Gastroesophageal sphincter (tissue), 4 donors: ENCODE results near the gene NNMT. TPM values are rescaled to one million over a fixed set of nuclear protein-coding genes. Genes with fewer than 3 reads are reported as not detected.

Source experiments
- ATAC-seq: fragments of 150-250 bp; one replicate; pipeline ENCODE4 v1.9.1; 2016; ENCODE audit warnings: mild to moderate bottlenecking, moderate library complexity
- H3K27ac ChIP-seq, 4 donors: fragments of 200-600 bp; sonication (generic) in 3 of 4; 1 replicate in 3 of 4; 2 replicates in 1 of 4; pipeline ENCODE4 v1.5.1; 2016 to 2019
- H3K27me3 ChIP-seq: fragments of 200-600 bp; sonication (generic); one replicate; pipeline ENCODE4 v1.5.1; 2019
- H3K36me3 ChIP-seq, 2 donors: fragments of 200-600 bp; sonication (generic); one replicate each; pipeline ENCODE4 v1.5.1; 2019; ENCODE audit warnings: control low read depth in 1 of 2
- H3K4me1 ChIP-seq, 3 donors: fragments of 200-600 bp; sonication (generic); 1 replicate in 2 of 3; 2 replicates in 1 of 3; pipeline ENCODE4 v1.5.1; 2016 to 2019; ENCODE audit warnings: control low read depth in 2 of 3
- H3K4me3 ChIP-seq, 2 donors: fragments of 200-600 bp; sonication (generic); one replicate each; pipeline ENCODE4 v1.5.1; 2019; ENCODE audit warnings: mild to moderate bottlenecking in 1 of 2, moderate library complexity in 1 of 2
- H3K9me3 ChIP-seq, 3 donors: fragments of 200-600 bp; sonication (generic); one replicate each; pipeline ENCODE4 v1.5.1; 2017 to 2019; ENCODE audit warnings: control low read depth in 2 of 3
- EP300 ChIP-seq: sonication (generic); formaldehyde crosslinking; IDR thresholded peaks from one replicate; pipeline ENCODE4 v1.6.1; 2017; ENCODE audit warnings: antibody characterized with exemption, mild to moderate bottlenecking
- POLR2A ChIP-seq, 2 donors: fragments of 450-650 bp; IDR thresholded peaks; one replicate each; pipeline ENCODE4 v1.6.1; 2017; ENCODE audit warnings: antibody characterized with exemption in 2 of 2, mild to moderate bottlenecking in 2 of 2, moderate library complexity in 1 of 2
- POLR2AphosphoS5 ChIP-seq: sonication (generic); formaldehyde crosslinking; IDR thresholded peaks from one replicate; pipeline ENCODE4 v1.6.1; 2017; ENCODE audit warnings: antibody characterized with exemption
- WGBS, 2 donors: methylation state at CpG; one replicate each; pipeline ENCODE4 v1.1.5; 2018; ENCODE audit warnings: low coverage in 1 of 2; 5-methylcytosine and 5-hydroxymethylcytosine counted together
- total RNA-seq, 4 donors: library from RNA; depleted of rRNA; stranded (reverse); fragments of >200 nt; gene quantifications; one replicate each; pipeline ENCODE4 v1.1.0, GENCODE V29; 2016
- TF ChIP-seq, protein P1 (sequence below), 4 experiments: fragments of 200-600 bp in 2 of 4; fragments of 450-650 bp in 2 of 4; sonication (generic) in 1 of 4; IDR thresholded peaks; one replicate each; pipeline ENCODE4 v1.5.1; 2017 to 2019; ENCODE audit warnings: antibody characterized with exemption in 4 of 4, mild to moderate bottlenecking in 2 of 4, moderate library complexity in 2 of 4

NNMT gene
- total RNA-seq, 4 donors from 2014 or later, result 39.4 to 409 (median 243) TPM

DNA sequence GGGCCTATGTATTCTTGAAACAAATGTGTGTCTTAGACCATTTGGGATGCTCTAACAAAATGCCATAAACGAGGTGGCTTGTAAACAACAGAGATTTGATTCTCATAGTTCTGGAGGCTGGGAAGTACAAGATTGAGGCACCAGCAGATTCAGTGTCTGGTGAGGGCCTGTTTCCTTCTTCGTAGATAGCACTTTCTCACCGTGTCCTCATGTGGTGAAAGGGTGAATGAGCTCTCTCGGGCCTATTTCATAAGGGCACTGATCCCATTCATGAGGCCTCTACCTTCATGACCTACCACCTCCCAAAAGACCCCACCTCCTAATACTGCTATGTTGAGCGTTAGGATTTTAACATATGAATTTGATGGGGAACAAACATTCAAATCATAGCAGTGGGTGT is 6.4 kb upstream of the NNMT start:
- 85 to 90% methylated on average over 2 to 5 of the region's 5 CpGs for WGBS, 2 donors
- ATAC-seq, result no peak
- H3K27ac ChIP-seq, result no peak overlapping the region
- TF ChIP-seq, protein P1, sequence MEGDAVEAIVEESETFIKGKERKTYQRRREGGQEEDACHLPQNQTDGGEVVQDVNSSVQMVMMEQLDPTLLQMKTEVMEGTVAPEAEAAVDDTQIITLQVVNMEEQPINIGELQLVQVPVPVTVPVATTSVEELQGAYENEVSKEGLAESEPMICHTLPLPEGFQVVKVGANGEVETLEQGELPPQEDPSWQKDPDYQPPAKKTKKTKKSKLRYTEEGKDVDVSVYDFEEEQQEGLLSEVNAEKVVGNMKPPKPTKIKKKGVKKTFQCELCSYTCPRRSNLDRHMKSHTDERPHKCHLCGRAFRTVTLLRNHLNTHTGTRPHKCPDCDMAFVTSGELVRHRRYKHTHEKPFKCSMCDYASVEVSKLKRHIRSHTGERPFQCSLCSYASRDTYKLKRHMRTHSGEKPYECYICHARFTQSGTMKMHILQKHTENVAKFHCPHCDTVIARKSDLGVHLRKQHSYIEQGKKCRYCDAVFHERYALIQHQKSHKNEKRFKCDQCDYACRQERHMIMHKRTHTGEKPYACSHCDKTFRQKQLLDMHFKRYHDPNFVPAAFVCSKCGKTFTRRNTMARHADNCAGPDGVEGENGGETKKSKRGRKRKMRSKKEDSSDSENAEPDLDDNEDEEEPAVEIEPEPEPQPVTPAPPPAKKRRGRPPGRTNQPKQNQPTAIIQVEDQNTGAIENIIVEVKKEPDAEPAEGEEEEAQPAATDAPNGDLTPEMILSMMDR (IDR thresholded peaks at IDR 0.05), result no peak
- TF ChIP-seq EP300 (no peak), POLR2A (IDR thresholded peaks at IDR 0.05) (no peak), POLR2AphosphoS5 (no peak)
- H3K4me1 ChIP-seq, result peaks cover 0 to 42% (median 0%) of the 10 kb centered on the region in 3 donors
- H3K4me3 ChIP-seq, result no peak overlapping the region
- H3K9me3 ChIP-seq, result no peaks in the 10 kb centered on the region
- H3K36me3 ChIP-seq, result no peaks in the 10 kb centered on the region
- H3K27me3 ChIP-seq, result peaks cover 14% of the 10 kb centered on the region

- ATAC-seq, result no peak
- TF ChIP-seq, protein P1 (IDR thresholded peaks at IDR 0.05), result no peak
- TF ChIP-seq EP300 (no peak), POLR2AphosphoS5 (no peak), POLR2A (IDR thresholded peaks at IDR 0.05) (no peak)
Measured at GRCh38 chr11:114290503-114291235, 5.5 kb upstream of the NNMT start.

DNA sequence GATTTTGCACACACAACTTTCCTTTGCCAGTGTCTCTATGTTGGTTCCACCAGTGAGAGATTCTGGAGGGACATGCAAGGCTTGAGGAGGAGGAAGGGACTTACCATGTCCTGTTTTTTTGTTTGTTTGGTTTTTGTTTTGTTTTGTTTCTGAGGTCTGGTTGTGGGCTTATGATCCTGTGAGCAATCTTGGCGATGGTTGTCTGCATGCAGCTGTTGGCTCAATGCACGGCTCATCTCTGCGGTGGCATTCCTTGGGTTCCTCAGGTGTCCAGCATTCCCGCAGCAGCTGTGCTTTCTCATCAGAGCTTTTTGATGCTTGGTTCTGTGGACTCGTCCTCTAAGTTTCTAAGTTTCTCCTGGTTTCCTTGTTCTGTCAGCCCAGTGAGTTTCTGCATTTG is 4.8 kb upstream of the NNMT start:
- peaks cover 0 to 56% (median 0%) of the 10 kb centered on the region in 3 donors for H3K4me1 ChIP-seq
- peak overlapping the region in 1 of 2 donors; percentile 2 for H3K4me3 ChIP-seq
- ATAC-seq, result no peak
- H3K9me3 ChIP-seq, result no peaks in the 10 kb centered on the region
- peaks cover 14% of the 10 kb centered on the region for H3K27me3 ChIP-seq
- peak overlapping the region in 2 of 4 donors; percentile 26 for H3K27ac ChIP-seq
- TF ChIP-seq EP300 (no peak), POLR2A (IDR thresholded peaks at IDR 0.05) (no peak)
- TF ChIP-seq, protein P1 (IDR thresholded peaks at IDR 0.05), result no peak
- no peaks in the 10 kb centered on the region for H3K36me3 ChIP-seq
- 48 to 55% methylated on average over 5 of the region's 5 CpGs for WGBS, 2 donors

More at GRCh38 chr11:114290503-114291235, 5.5 kb upstream of the NNMT start:
- peaks cover 0 to 51% (median 0%) of the 10 kb centered on the region in 3 donors for H3K4me1 ChIP-seq
- H3K4me3 ChIP-seq, result no peak overlapping the region
- H3K36me3 ChIP-seq, result no peaks in the 10 kb centered on the region
- no peak overlapping the region for H3K27ac ChIP-seq
- peaks cover 14% of the 10 kb centered on the region for H3K27me3 ChIP-seq
- WGBS, 2 donors, result 67 to 78% methylated on average over 1 to 2 of the region's 2 CpGs
- H3K9me3 ChIP-seq, result no peaks in the 10 kb centered on the region

DNA sequence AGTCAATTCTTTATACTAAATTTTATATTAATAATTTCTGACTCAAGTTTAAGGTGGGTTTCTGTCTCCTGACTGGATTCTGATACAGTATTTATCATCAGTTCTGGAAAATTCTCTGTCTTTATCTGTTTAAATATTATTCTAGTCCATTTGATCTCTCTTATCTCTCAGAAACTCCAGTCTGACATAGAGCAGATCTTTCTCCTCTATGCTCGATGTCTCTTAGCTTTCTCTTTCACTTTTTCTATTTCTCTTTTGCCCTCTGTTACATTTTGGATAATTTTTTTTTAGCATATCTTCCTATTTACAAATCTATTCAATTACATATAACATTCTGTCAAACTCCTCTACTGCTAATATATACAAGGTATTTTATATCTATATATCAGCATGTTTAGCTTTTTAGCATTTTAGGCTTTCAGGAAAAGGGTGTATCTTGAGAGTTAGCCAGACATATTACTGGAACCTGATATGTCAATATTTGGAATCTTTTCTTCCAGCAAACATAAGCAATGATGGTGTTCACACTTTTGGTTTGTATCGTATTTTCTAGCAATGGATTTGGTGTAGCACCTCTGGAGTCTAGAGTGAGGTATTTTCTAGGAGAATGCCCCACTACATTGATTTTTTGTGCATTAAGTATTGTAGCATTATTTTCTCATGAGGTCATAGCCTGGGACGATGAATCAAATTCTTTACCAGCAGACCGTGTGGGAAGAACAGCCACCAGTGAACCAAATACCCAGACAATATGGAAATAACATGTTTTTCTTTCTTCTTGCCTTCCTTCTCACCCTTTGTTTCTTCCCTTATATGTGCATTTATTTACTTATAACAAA is 4.1 kb upstream of the NNMT start:
- H3K27me3 ChIP-seq, result peaks cover 14% of the 10 kb centered on the region
- ATAC-seq, result no peak
- peak overlapping the region in 1 of 2 donors; percentile 2 for H3K4me3 ChIP-seq
- H3K4me1 ChIP-seq, result peaks cover 0 to 56% (median 0%) of the 10 kb centered on the region in 3 donors
- no peaks in the 10 kb centered on the region for H3K9me3 ChIP-seq
- WGBS, 2 donors, result 16 to 23% methylated on average over 4 of the region's 4 CpGs
- H3K27ac ChIP-seq, result peak overlapping the region in 3 of 4 donors; percentile 26 to 88 (median 33)
- H3K36me3 ChIP-seq, result no peaks in the 10 kb centered on the region
- TF ChIP-seq POLR2AphosphoS5 (no peak), POLR2A (IDR thresholded peaks at IDR 0.05) (no peak), EP300 (no peak)
- TF ChIP-seq, protein P1 (IDR thresholded peaks at IDR 0.05), result no peak
